GM19099 (cell line): ENCODE results near the gene B9D2.

ENCODE experiments used
- POLR2A ChIP-seq: IDR thresholded peaks from 3 replicates; pipeline ENCODE4 v1.6.1; 2011; ENCODE audit warnings: low read depth; ENCODE audit not compliant: insufficient read length; ENCODE audit errors: extremely low read depth

Gene B9D2

DNA sequence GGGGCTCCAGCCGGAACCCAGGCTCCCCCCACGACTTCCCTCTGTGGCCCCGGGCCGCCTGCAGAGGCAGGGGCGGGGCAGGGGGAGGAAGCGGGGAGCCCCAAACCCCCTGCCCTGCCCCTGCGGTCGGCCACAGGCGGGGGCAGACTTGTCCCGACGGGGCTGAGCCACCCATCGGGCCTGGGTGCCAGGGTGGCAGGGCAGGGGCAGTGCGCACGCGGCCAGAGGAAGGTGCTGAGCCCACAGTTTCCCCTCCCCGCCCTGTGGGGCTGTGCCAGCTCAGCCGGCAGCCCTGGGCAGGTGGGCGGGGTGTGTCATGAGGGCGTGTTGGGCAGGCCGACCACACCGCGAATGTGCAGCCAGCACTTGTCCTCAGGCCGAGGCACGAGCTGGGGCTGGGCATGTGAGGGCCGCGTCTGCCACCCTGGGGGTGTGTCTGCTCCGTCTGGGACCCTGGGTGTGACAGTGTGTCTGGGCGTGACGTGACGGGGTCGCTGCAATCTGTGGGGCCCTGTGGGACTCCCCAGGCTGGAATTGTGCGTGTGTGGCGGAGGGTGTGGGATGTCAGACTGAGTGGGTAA, 36.3 kb downstream of the B9D2 start:
- TF ChIP-seq POLR2A = peak; percentile 52

DNA sequence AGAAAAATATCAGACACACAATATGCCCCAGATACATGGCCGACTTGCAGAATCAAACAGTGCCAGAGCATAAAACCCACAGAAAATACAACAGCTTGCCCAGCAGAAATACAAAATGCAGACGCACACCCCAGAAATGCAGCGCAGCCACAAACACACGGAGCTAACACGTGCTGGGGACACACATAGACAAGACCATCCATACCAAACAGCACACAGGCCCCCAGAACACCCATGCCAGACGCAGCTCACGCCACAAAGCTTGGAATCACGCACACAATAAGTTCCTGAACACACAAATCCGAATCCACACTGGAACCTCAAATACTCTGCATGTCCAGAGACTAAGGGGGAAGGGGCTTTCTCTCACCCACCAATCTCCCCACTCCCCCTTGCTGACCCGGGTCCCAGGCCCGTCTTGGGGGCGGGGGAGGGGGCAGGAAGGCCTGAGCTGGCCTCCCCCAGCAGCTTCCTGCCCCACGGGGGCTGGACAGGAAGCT, 36.8 kb downstream of the B9D2 start:
- TF ChIP-seq POLR2A = no peak

GRCh38 chr19:41325947-41326706, 37.8 kb downstream of the B9D2 start:
- peak; percentile 32 for TF ChIP-seq POLR2A

DNA sequence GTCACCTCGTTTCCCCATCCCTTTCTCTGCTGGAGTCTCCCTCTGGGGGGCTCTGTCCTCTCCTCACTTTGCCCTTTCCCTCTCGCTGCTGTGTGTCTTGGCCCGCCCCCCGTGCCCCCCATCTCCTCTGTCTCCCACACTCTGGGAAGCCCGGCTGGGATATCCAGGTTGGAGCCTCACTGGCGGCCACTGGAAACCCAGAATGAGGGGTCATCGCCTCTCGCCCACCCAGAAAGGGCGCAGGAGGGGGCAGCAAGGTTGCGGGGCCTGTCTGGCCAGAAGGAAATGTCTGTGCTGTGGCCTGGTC, 38.4 kb downstream of the B9D2 start:
- TF ChIP-seq POLR2A = no peak

GRCh38 chr19:41324921-41325639, 38.9 kb downstream of the B9D2 start:
- TF ChIP-seq POLR2A = peak; percentile 35

DNA sequence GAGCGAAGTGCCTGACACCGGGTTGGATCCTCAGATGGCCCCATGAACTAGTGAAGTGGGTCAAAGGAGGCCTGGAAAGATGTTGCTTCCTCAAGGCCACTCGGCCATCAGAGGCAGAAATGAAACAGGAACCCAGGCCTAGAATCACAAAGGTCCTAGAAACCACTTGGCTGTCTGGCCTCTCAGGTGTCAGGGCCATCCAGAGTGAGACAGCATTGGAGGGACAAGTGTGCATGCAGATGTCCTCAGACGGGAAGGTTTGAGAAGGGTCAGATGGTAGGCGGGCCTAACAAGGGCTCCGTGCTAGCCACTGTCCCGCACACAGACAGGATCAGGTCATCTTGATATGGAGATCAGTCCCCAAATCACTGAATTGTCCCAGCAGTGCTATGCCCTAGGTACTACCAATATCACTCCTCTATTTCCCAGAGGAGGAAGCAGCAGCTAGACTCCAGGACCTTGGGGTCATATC, 39.7 kb downstream of the B9D2 start:
- TF ChIP-seq POLR2A = no peak

- no peak for TF ChIP-seq POLR2A
These were observed 40.4 kb downstream of the B9D2 start for GRCh38 chr19:41323430-41324125.

GRCh38 chr19:41323023-41323422, 40.9 kb downstream of the B9D2 start:
- TF ChIP-seq POLR2A = peak; percentile 6

DNA sequence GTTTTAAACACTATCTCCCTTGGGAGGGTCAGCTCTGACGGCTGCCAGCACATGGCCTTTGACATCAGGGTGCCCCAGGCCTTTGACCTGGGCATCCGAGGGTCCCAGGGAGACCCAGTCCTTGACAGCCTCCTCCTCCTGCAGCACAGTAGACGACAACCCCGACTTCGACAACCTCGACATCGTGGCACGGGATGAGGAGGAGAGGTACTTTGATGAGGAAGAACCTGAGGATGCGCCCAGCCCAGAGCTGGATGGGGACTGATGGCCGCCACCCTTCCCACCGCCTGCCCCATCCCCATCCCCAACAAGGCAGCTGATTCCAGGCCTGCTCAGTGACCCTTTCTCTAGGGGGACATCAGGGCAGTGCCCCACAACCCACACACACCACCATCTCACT, 41.5 kb downstream of the B9D2 start:
- no peak for TF ChIP-seq POLR2A

- no peak for TF ChIP-seq POLR2A
These were observed 42.2 kb downstream of the B9D2 start for GRCh38 chr19:41321600-41322270.

DNA sequence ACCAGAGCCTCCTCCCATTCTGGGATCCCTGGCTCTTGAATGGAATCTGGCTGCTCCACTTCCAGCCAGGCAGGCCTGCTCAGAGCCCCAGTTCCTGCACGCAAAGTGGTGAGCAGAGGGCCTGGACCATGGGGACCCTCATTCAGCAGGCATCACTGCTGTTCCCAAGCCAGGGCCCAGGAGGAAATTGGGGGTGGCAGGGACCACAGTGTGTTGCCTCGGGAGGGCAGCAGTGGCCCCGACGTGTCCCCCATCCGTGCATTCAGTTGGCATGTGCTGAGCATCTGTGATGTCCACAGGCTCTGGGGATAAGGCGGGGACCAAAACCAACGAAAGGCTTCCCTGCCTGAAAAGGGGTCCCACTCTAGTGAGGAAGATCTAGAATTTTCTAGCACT, 42.7 kb downstream of the B9D2 start:
- TF ChIP-seq POLR2A = no peak

DNA sequence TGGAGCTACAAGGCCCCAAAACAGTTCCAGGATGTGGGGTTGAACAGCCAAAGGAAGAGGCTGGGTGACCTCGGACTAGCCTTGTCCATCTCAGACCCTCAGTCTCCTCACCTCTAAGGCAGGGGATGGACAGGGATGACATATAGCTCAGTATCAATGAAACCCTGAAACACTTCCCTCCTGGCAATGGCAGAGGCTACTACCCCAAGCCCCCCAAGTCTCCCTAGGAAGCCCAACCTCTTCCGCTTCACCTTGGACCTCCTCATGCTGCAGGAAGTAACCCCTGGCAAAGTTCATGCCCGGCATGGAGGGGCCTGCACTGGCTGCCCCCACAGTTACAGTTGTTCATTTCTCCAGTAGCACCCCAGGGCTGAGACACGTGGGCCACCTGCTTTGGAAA, 43.4 kb downstream of the B9D2 start:
- TF ChIP-seq POLR2A = no peak

DNA sequence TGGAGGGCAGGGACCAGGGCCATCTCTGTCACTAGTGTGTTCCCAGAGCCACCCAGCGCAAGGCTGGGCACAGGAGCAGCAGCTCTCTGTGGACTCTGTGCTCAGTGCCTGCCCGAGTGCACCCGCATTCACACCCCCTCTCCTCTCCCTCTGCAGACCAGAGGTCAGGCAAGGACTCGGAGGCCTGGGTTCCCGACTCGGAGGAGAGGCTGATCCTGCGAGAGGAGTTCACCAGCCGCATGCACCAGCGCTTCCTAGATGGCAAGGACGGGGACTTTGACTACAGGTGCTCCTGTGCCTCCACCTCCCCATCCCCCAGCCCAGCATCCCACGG, 43.8 kb downstream of the B9D2 start:
- no peak for TF ChIP-seq POLR2A

GRCh38 chr19:41319500-41320184, 44.3 kb downstream of the B9D2 start:
- no peak for TF ChIP-seq POLR2A

DNA sequence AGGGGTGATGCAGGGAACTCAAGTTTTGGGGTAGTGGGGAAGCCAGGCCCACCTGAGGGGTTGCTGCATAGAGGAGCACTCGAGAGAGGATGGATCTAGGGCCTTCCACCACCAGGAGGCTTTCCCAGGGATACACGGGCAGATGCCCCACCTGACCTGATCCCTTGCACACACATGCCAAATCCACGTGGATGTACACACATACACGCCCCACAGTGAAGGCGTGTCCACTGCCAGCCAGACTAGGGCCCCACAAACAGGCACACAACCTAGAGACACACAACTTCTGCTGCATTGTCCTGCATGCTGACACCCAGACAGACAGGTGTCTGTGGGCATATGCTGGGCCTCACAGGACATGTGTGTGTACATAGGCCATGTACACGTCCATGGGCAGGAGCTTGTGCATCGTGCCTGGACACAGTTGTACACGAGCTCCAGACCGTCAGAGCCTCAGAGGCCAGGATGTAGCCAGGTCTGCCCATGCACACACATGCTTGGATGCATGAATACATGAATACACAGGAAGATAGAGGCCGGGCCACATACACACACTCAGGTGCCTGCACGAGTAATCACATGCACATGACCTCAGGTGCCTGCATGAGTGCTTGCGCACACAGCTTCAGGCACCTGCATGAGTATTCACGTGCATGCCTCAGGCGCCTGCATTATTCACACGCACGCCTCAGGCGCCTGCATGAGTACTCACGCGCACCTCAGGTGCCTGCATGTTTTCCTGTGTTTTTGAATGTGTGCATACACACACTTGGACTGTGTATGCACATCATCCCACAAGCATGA, 45.1 kb downstream of the B9D2 start:
- no peak for TF ChIP-seq POLR2A
